Subcutaneous adipose tissue (tissue), 4 donors: ENCODE measurements around the gene MIGA1. TPM values are rescaled to one million over a fixed set of nuclear protein-coding genes. Genes with fewer than 3 reads are reported as not detected.

ENCODE experiments used
- total RNA-seq, 4 donors: library from RNA; depleted of rRNA; stranded (reverse); fragments of >200 nt; gene quantifications; one replicate each; pipeline ENCODE4 v1.1.0, GENCODE V29; 2016
- TF ChIP-seq, protein P1 (sequence below): fragments of 450-650 bp; IDR thresholded peaks from one replicate; pipeline ENCODE4 v1.5.1; 2016; ENCODE audit warnings: low read depth, mild to moderate bottlenecking, control low read depth, antibody characterized with exemption, moderate library complexity

MIGA1 gene
- total RNA-seq, 4 donors from 2014 or later = 18.6 to 28.6 (median 23.1) TPM

DNA sequence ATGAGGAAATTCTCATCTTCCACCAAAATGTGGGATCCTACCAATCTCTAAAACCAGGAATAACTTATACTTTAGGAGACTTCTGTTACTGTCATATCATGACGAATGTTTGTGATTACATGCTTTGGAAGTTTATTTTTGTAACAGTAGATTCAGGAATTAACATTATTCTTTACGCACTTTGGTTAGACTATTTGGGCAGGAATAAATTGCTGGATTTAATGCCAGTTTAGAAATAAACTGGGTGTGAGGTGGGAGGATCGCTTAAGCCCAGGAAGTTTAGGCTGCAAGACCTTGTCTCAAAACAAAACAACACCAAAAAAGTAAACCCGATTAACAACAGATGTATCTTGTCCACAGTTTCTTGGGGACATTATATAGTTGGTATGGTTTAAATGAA, 52.1 kb downstream of the MIGA1 start:
- TF ChIP-seq, protein P1, sequence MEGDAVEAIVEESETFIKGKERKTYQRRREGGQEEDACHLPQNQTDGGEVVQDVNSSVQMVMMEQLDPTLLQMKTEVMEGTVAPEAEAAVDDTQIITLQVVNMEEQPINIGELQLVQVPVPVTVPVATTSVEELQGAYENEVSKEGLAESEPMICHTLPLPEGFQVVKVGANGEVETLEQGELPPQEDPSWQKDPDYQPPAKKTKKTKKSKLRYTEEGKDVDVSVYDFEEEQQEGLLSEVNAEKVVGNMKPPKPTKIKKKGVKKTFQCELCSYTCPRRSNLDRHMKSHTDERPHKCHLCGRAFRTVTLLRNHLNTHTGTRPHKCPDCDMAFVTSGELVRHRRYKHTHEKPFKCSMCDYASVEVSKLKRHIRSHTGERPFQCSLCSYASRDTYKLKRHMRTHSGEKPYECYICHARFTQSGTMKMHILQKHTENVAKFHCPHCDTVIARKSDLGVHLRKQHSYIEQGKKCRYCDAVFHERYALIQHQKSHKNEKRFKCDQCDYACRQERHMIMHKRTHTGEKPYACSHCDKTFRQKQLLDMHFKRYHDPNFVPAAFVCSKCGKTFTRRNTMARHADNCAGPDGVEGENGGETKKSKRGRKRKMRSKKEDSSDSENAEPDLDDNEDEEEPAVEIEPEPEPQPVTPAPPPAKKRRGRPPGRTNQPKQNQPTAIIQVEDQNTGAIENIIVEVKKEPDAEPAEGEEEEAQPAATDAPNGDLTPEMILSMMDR = no peak

DNA sequence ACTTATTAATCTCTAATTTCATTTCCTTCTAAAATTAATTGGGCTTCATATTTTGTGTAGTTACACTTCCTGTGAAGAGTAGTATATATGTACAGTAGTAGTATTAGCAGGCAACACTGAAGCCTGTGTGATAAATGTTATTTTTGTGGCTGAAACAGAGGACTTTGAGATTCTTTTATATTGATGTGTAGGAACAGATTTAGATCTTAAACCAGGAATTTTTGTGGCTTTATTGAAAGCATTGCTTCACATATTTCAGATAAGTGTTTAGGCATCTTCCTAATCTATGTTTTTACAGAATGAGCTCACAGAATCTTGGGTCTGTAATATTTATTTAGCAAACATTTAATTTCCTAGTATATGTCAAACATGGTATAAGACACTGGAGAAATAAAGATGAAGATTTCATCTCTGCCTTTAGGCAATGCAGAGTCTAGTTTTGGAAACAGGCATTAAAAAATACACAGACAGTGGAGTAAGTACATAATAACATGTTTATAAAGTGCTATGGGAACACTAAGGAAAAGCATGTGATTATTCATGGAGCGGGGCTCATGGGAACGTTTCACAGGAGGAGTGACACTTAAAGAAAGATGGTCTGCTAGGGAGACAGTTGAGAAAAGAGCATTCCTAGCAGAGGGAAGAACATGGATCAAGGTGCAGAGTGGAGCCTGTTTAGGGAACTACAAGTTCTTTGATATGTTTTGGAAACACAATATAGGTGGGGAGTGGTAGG, 52.7 kb downstream of the MIGA1 start:
- TF ChIP-seq, protein P1 = no peak

DNA sequence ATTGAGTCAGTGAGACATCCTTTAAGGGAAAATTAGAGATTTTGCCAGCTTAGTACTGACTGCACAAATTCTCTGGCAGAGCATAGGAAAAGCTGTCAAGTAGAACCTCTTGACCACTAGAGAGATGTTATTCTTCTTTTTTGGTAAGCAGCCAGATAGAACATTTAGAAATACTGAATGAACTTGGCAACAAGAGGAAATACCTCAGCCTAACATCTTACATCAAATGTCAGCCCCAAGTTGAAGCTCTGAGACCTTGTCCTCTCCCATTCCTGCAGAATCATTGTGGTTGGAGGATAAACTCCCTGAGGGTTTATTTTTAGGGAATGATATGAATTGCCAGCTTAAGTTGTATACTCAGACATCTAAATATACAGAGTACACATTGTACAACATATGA, 53.5 kb downstream of the MIGA1 start:
- TF ChIP-seq, protein P1 = no peak

DNA sequence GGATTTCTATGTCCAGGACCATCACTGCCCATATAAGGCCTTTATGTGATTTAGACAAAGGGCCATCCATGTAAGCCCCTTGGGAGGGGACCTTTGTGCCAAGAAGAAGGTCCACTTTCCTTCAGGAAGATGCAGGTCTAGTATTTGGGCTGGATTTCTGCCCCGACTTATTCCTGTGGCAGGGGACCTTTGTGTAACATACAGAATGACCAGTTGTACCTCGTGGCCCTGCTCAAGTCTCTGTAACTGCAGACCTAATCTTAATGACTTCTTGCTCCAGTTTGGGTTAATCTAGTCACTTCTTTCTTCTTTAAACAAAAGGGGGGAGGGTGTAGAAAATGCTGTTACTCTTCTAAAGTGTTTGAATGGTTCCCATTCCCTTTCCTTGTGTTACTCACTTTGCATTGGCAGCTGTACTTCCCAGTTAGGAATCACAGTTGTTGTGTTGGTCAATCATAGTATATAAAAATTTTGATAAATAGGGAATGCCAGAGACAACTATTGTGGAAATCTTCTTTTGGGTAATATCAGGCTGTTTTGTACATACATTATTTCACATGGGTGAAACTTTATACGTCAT, 54.2 kb downstream of the MIGA1 start:
- TF ChIP-seq, protein P1 = no peak

DNA sequence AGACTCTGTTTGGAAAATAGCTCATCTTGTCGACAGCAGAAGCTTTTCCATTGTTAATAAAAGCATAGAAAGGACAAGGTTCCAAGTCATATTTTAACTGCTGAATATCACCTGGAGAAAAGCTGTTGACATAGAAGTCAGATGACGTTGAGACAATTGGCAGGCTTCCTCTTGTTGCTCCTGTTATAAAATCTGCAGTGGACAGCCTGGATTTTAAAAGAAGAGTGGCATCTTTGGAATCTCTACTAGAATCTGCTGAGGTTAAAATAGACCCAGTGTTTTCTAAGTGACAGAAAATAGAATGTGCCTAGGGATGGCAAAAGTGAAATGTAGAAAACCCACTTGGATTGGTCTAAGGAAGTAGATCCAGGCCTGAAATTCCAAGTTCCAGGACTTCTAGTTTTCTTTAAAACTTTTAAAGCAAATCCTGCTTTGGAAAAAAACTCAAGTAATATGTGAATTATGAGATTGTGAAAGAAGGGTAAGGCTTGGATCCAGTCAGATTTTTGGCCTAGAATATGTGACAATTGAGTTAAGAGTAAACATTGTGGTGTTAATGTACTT, 55.4 kb downstream of the MIGA1 start:
- TF ChIP-seq, protein P1 = no peak

DNA sequence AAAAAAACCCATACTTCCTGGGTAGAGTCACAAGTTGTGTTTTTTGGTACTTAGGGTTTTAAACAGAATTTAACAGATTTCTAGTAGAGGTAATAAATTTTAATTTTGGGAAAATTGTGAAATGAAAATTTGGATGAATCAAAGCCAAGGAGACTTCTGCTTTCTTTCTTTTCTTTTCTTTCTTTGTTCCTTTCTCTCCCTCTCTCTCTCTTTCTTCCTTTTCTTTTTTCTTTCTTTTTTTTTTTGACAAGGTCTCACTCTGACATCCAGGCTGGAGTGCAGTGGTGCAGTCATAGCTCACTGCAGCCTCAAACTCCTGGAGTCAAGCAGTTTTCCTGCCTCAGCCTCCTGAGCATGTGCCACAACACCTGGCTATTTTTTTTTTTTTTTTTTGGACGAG, 62.1 kb downstream of the MIGA1 start:
- TF ChIP-seq, protein P1 = no peak

DNA sequence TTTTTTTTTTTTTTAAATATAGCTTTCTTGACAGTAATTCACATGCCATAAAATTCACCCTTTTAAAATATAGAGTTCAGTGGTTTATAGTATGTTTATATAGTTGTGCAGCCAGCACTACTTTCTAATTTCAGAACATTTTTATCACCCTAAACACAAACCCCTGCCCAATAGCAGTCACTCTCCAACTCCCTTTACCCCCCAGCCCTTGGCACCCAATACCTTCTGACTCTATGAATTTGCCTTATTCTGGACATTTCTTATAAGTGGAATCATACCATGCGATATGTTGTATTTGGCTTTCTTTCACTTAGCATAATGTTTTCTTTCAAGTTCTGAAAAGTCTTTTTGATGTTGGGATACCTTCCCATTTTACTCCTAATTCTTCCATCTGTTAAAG, 66.5 kb downstream of the MIGA1 start:
- TF ChIP-seq, protein P1 = no peak
